AG09309 (cell line): ENCODE results near the gene NXF3.
"Not testable (repeated sequence)": the region's sequence is repeated elsewhere in the genome, so short reads cannot be mapped to it uniquely, and the experiment has no call there.

ENCODE experiments used
- DNase-seq: peaks from one replicate; pipeline ENCODE4 v3.0.0-alpha.2; 2010; ENCODE audit warnings: low read depth
- H3K4me3 ChIP-seq: 2 replicates; pipeline ENCODE4 v1.5.1; 2011; ENCODE audit warnings: mild to moderate bottlenecking, low read depth, low read length, moderate library complexity; ENCODE audit not compliant: control insufficient read depth
- CTCF ChIP-seq: IDR thresholded peaks from 2 replicates; pipeline ENCODE4 v1.5.1; 2011; ENCODE audit warnings: mild to moderate bottlenecking, low read depth, low read length, inconsistent platforms; ENCODE audit not compliant: insufficient read depth, control insufficient read depth; ENCODE audit errors: missing control alignments

NXF3 gene

GRCh38 chrX:103063918-103064434 lies 29.0 kb downstream of the NXF3 start, which contains the start of gene BEX1:
Gene BEX1 (minus strand): TSS chrX:103064171. CDS start chrX:103063274, 897 bp downstream.
- H3K4me3 ChIP-seq = peak within 1 kb of the TSS; percentile 45

GRCh38 chrX:103063191-103063845 lies 29.6 kb downstream of the NXF3 start:
- peak overlapping the region; percentile 45 for H3K4me3 ChIP-seq
- DNase-seq = no peak

More at GRCh38 chrX:103063918-103064434, 29.0 kb downstream of the NXF3 start, which contains the start of gene BEX1:
- no peak for TF ChIP-seq CTCF
- DNase-seq = no peak

GRCh38 chrX:103061486-103061885 lies 31.5 kb downstream of the NXF3 start:
- TF ChIP-seq CTCF = no peak
- H3K4me3 ChIP-seq = no peak overlapping the region
- no peak for DNase-seq

More at GRCh38 chrX:103063191-103063845, 29.6 kb downstream of the NXF3 start:
- no peak for TF ChIP-seq CTCF

- DNase-seq = no peak
- TF ChIP-seq CTCF = no peak
- no peak overlapping the region for H3K4me3 ChIP-seq
Observed at GRCh38 chrX:103056902-103057301, 36.0 kb downstream of the NXF3 start.

GRCh38 chrX:103052625-103053024 lies 40.3 kb downstream of the NXF3 start:
- H3K4me3 ChIP-seq = no peak overlapping the region
- DNase-seq = no peak
- TF ChIP-seq CTCF = no peak

- H3K4me3 ChIP-seq = no peak overlapping the region
- DNase-seq = no peak
- TF ChIP-seq CTCF = no peak
Observed at GRCh38 chrX:103051260-103051789, 41.6 kb downstream of the NXF3 start.

- not testable (repeated sequence) for H3K4me3 ChIP-seq, DNase-seq
Observed at GRCh38 chrX:103033371-103033770, 59.6 kb downstream of the NXF3 start.
